ENCODE results near the gene ZNF398.

The ZNF398 gene

DNA sequence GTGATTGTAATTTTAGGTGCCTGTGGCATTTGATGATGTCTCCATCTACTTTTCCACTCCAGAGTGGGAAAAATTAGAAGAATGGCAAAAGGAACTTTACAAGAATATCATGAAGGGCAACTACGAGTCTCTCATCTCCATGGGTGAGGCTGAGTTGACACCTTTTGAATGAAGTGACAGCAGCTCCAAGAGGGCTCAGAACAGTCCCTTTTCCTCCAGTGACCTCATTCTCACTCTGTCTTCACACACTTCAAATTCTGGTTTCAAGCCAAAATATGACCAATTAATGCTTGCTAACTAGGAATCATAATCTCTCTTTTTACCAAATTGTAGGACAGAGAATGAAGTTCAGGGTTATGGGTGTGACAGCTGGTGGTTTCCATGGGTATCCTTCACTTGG is 18.9 kb downstream of the ZNF398 start:
- no peaks in the 10 kb centered on the region for H3K9me3 Mint-ChIP-seq
- no peaks in the 10 kb centered on the region for H3K27me3 Mint-ChIP-seq
- H3K4me3 Mint-ChIP-seq, result no peak overlapping the region
- peak overlapping the region; percentile 42 for H3K27ac Mint-ChIP-seq (ENCODE audit: low read depth)
- no peak for ATAC-seq (replicated peaks; ENCODE audit: extremely low read depth, poor library complexity, severe bottlenecking)
- no peaks in the 10 kb centered on the region for H3K4me1 Mint-ChIP-seq
- no peak for DNase-seq (ENCODE audit: low spot score in 2 of 2)
- peaks cover 65% of the 10 kb centered on the region for H3K36me3 Mint-ChIP-seq (ENCODE audit: insufficient read depth)

DNA sequence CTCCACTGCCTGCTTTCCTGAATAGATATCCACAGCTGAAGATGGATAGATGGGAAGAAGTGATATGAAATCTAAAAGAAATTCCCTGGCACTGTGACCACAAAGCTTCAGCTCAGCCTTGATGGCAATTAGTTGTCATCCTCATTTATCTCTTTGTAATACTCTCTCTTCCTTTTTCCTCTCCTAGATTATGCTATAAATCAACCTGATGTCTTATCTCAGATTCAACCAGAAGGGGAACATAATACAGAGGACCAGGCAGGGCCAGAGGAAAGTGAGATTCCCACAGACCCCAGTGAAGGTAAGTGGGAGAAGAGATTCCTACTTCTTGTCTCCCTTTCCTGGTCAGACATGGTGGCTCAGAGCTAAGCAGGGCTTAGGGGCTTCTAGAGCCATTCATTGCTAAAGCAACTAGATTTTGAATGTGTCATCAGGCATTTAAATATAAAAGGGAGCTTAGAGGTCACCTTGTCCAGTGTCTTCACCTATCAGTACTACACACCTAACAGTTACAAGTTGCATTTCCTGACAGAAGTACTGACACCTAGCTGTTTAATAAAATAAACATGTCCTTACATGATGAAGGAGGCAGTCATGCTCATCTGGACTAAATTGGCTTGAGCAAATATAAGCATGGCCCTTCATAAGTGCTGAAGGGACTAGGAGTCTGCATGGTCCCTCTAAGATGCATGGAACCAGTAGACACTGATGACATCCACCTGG is 19.5 kb downstream of the ZNF398 start:
- Mint-ChIP-seq H3K9me3 (no peaks in the 10 kb centered on the region), H3K27me3 (no peaks in the 10 kb centered on the region), H3K27ac (ENCODE audit: low read depth) (peak overlapping the region; percentile 42)

DNA sequence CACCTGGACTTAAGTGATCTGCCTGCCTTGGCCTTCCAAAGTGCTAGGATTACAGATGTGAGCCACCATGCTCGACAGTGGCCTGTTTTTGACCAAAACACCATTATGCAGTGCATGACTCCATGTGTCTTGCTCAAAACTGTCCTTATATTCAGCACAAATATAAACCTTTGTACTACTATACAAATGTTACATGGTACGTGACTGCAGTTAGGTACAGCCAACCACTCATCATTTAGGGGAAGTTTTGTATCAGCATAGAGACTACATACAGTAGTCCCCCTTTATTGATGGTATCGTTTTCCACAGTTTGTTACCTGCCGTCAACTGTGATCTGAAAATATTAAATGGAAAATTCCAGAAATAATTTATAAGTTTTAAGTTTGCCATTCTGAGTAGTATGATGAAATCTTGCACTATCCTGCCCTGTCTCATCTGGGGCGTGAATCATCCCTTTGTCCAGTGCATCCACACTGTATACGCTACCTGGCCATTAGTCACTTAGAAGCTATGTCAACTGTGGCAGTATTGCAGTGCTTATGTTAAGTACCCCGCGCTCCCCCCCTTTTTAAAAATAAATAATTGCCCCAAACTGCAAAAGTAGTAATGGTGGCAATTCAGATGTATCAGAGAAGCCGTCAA is 24.8 kb downstream of the ZNF398 start:
- Mint-ChIP-seq H3K27me3 (no peaks in the 10 kb centered on the region), H3K36me3 (ENCODE audit: insufficient read depth) (peaks cover 53% of the 10 kb centered on the region), H3K9me3 (no peaks in the 10 kb centered on the region), H3K4me1 (no peaks in the 10 kb centered on the region), H3K27ac (ENCODE audit: low read depth) (no peak overlapping the region), H3K4me3 (no peak overlapping the region)
- ATAC-seq (replicated peaks; ENCODE audit: extremely low read depth, poor library complexity, severe bottlenecking), result no peak
- no peak for DNase-seq (ENCODE audit: low spot score in 2 of 2)

More for the DNA sequence above, 19.5 kb downstream of the ZNF398 start:
- no peak overlapping the region for H3K4me3 Mint-ChIP-seq
- no peak for DNase-seq (ENCODE audit: low spot score in 2 of 2)
- no peaks in the 10 kb centered on the region for H3K4me1 Mint-ChIP-seq
- ATAC-seq (replicated peaks; ENCODE audit: extremely low read depth, poor library complexity, severe bottlenecking), result no peak
- peaks cover 63% of the 10 kb centered on the region for H3K36me3 Mint-ChIP-seq (ENCODE audit: insufficient read depth)

DNA sequence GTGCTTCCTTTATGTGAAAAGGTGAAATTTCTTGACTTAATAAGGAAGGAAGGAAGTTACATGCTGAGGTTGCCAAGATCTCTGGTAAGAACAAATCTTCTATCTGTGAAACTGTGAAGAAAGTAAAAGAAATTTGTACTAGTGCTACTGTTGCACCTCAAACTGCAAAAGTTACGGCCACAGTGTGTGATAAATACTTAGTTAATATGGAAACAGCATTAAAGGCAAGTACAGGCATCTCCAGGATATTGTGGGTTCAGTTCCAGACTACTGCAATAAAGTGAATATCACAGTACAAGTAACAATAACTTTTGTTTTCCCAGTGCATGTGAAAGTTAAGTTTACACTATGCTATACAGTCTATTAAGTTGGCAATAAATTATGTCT is 25.3 kb downstream of the ZNF398 start:
- Mint-ChIP-seq H3K4me3 (no peak overlapping the region), H3K27me3 (no peaks in the 10 kb centered on the region), H3K27ac (ENCODE audit: low read depth) (no peak overlapping the region), H3K36me3 (ENCODE audit: insufficient read depth) (peaks cover 51% of the 10 kb centered on the region), H3K9me3 (no peaks in the 10 kb centered on the region), H3K4me1 (no peaks in the 10 kb centered on the region)
- DNase-seq (ENCODE audit: low spot score in 2 of 2), result no peak
- ATAC-seq (replicated peaks; ENCODE audit: extremely low read depth, poor library complexity, severe bottlenecking), result no peak

DNA sequence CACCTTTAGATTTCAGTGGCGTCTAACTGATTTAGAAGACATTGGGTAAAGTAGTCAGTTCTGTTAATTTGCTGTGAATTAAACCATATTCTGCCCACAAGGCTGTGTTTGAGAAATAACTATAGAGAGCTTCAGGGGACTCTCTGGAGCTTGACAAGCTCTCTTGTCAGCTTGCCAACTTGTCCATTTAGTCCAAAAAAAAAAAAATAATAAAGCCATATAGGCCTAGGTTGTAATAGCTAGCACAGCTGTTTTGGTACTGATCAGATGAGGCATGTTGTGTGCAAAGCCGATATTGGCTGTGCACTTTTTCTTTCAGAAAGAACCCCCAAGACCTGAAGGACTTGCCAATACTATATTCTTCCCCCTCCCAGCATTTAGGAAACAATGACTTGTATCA is 27.9 kb downstream of the ZNF398 start:
- H3K4me3 Mint-ChIP-seq, result no peak overlapping the region
- H3K27ac Mint-ChIP-seq (ENCODE audit: low read depth), result no peak overlapping the region
- no peaks in the 10 kb centered on the region for H3K4me1 Mint-ChIP-seq
- ATAC-seq (replicated peaks; ENCODE audit: extremely low read depth, poor library complexity, severe bottlenecking) (no peak), DNase-seq (ENCODE audit: low spot score in 2 of 2) (no peak)
- no peaks in the 10 kb centered on the region for H3K27me3 Mint-ChIP-seq
- H3K9me3 Mint-ChIP-seq, result no peaks in the 10 kb centered on the region
- H3K36me3 Mint-ChIP-seq (ENCODE audit: insufficient read depth), result peaks cover 39% of the 10 kb centered on the region

DNA sequence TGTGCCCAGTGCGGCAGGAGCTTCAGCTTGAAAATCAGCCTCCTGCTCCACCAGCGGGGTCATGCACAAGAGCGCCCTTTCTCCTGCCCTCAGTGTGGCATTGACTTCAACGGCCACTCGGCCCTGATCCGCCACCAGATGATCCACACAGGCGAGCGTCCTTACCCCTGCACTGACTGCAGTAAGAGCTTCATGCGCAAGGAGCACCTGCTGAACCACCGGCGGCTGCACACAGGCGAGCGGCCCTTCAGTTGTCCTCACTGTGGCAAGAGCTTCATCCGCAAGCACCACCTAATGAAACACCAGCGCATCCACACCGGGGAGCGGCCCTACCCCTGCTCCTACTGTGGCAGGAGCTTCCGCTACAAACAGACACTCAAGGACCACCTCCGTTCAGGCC is 32.0 kb downstream of the ZNF398 start:
- Mint-ChIP-seq H3K36me3 (ENCODE audit: insufficient read depth) (peaks cover 27% of the 10 kb centered on the region), H3K4me1 (no peaks in the 10 kb centered on the region), H3K9me3 (no peaks in the 10 kb centered on the region), H3K27ac (ENCODE audit: low read depth) (no peak overlapping the region), H3K4me3 (no peak overlapping the region), H3K27me3 (no peaks in the 10 kb centered on the region)
- ATAC-seq (replicated peaks; ENCODE audit: extremely low read depth, poor library complexity, severe bottlenecking), result no peak
- no peak for DNase-seq (ENCODE audit: low spot score in 2 of 2)

DNA sequence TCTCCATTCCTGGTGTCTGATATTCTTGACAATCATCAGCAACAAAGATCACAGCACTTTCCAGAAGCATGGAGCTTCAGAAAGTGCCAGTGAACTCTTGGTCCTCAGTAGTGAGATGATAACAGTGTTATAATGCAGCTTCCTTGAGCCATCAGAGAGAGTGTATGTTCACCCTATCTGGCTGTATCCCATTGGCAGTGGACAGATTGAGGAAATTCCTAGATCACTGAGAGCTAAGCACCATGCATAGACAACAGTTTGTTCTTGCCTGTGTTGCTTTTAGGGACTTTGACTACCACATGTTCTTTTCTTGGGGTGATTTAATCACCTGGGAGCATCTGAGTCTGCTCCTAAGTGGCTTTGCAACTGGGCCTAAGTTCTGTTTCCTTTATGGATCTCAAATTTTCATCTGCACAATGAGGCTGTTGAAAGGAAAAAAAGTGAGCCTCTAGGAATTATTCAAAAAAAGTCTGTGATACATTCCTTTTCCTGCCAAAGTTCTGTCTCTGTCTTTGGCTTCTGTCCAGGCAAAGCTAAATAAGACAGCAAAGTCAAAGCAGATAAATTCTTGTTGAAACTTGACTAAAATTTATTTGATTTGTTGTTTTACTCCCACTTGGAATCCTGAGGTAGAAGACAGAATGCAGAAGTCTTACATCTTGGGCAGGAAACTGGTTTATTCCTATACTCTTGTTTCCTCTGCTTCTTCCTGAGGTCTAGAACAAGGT is 33.6 kb downstream of the ZNF398 start:
- DNase-seq (ENCODE audit: low spot score in 2 of 2), result no peak
- Mint-ChIP-seq H3K36me3 (ENCODE audit: insufficient read depth) (peaks cover 22% of the 10 kb centered on the region), H3K4me1 (no peaks in the 10 kb centered on the region), H3K4me3 (no peak overlapping the region), H3K27ac (ENCODE audit: low read depth) (no peak overlapping the region), H3K9me3 (no peaks in the 10 kb centered on the region), H3K27me3 (no peaks in the 10 kb centered on the region)
- ATAC-seq (replicated peaks; ENCODE audit: extremely low read depth, poor library complexity, severe bottlenecking), result no peak

DNA sequence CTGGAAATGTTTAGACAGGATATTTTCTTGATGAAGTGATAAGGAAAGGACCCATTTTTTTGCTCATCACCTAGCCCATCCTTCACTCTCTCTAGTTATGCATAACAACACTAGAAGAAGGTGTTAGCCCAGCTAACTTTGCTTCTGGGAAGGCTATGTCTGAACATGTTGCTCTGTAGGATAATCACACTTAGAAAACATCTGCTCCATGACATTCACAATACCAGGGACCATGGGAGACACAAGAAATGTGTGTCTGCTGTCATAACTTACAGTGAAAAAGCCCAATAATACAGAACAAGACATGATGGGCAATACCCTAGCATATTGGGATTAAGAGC is 34.2 kb downstream of the ZNF398 start:
- H3K4me3 Mint-ChIP-seq, result no peak overlapping the region
- no peak for DNase-seq (ENCODE audit: low spot score in 2 of 2)
- ATAC-seq (replicated peaks; ENCODE audit: extremely low read depth, poor library complexity, severe bottlenecking), result no peak
- no peaks in the 10 kb centered on the region for H3K4me1 Mint-ChIP-seq
- no peaks in the 10 kb centered on the region for H3K9me3 Mint-ChIP-seq
- H3K27ac Mint-ChIP-seq (ENCODE audit: low read depth), result no peak overlapping the region
- no peaks in the 10 kb centered on the region for H3K27me3 Mint-ChIP-seq
- peaks cover 20% of the 10 kb centered on the region for H3K36me3 Mint-ChIP-seq (ENCODE audit: insufficient read depth)

DNA sequence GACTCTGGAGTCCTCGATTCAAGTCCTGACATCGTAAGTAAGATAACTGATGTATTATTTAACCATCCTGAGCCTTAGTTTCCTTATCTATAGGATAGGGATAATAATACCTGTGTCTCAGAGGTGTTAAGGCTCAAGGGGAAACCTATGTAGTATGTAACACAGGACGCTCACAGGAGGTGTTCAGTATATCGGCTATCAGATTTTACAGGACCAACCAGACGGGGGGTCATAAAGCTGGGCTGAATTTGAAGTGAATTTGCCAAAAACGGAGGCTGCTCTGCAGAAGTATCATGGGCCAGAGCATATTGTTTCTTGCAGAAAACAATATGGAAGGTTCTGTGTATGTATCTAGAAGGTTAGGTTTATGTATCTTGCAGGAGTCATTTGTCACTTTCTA is 37.0 kb downstream of the ZNF398 start:
- Mint-ChIP-seq H3K27ac (ENCODE audit: low read depth) (no peak overlapping the region), H3K36me3 (ENCODE audit: insufficient read depth) (peaks cover 5% of the 10 kb centered on the region)
- ATAC-seq (replicated peaks; ENCODE audit: extremely low read depth, poor library complexity, severe bottlenecking), result no peak

DNA sequence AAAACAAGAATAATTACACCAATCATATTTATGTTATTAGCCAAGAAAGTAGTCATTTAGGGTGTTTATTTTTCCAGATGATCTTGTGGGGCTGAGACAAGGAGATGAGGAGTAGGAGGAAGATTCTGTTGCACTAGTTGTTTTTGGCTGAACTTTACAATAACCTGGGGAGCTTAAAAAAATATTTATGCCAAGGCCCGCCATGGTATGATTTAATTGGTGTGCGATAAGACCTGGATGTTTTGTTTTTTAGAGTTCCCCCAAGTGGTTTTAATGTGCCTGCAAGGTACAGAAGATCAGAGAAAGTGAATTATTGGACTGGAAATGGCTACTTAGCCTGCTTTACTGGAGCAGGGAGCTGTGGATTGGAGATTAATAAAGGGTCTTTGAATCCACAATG is 41.0 kb downstream of the ZNF398 start:
- Mint-ChIP-seq H3K27me3 (no peaks in the 10 kb centered on the region), H3K36me3 (ENCODE audit: insufficient read depth) (peaks cover 2% of the 10 kb centered on the region), H3K9me3 (no peaks in the 10 kb centered on the region), H3K4me3 (no peak overlapping the region), H3K4me1 (peaks cover 6% of the 10 kb centered on the region), H3K27ac (ENCODE audit: low read depth) (no peak overlapping the region)
- ATAC-seq (replicated peaks; ENCODE audit: extremely low read depth, poor library complexity, severe bottlenecking) (no peak), DNase-seq (ENCODE audit: low spot score in 2 of 2) (no peak)

More for the DNA sequence above, 37.0 kb downstream of the ZNF398 start:
- H3K9me3 Mint-ChIP-seq, result no peaks in the 10 kb centered on the region
- DNase-seq (ENCODE audit: low spot score in 2 of 2), result no peak
- H3K27me3 Mint-ChIP-seq, result no peaks in the 10 kb centered on the region
- H3K4me3 Mint-ChIP-seq, result no peak overlapping the region
- H3K4me1 Mint-ChIP-seq, result no peaks in the 10 kb centered on the region

DNA sequence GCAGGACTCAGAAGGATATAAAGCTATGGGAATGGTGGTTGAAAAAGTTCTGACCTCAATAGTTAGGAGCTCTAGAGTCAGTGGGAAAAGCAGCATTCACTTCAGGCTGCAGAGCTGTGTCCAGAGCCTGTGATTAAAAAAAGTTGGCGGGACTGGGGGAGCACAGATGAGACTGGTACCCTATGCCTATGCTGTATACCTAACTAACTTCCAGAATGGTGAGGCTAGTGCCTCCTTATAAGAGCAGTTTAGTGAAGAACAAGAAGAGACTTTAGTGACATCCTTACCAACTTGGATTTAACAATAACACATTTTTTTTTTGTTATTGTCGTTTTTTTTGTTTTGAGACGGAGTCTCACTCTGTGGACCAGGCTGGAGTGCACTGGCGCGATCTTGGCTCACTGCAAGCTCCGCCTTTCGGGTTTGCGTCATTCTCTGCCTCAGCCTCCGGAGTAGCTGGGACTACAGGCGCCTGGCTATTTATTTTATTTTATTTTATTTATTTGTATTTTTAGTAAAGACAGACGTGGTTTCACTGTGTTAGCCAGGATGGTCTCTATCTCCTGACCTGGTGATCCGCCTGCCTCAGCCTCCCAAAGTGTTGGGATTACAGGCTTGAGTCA is 41.5 kb downstream of the ZNF398 start:
- no peaks in the 10 kb centered on the region for H3K9me3 Mint-ChIP-seq
- no peaks in the 10 kb centered on the region for H3K27me3 Mint-ChIP-seq
- H3K4me1 Mint-ChIP-seq, result peaks cover 6% of the 10 kb centered on the region
- DNase-seq (ENCODE audit: low spot score in 2 of 2) (no peak), ATAC-seq (replicated peaks; ENCODE audit: extremely low read depth, poor library complexity, severe bottlenecking) (no peak)
- H3K36me3 Mint-ChIP-seq (ENCODE audit: insufficient read depth), result no peaks in the 10 kb centered on the region
- no peak overlapping the region for H3K27ac Mint-ChIP-seq (ENCODE audit: low read depth)
- H3K4me3 Mint-ChIP-seq, result no peak overlapping the region

DNA sequence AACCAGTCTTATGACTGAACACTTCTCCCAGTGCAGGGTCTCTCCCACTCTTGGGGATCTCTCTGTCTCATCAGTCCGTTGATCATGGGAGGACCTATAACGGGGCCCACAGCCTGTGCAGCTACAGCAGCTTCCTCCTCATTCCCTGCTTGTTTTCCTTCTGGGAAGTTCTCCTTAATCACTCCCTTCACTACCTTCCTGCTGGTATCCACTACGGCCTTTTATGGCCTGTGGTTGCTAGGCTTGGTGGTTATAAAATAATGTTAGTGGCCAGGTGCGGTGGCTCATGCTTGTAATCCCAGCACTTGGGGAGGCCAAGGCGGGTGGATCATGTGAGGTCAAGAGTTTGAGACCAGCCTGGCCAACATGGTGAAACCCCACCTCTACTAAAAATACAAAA is 44.6 kb downstream of the ZNF398 start:
- H3K27ac Mint-ChIP-seq (ENCODE audit: low read depth), result no peak overlapping the region
- H3K4me1 Mint-ChIP-seq, result peaks cover 20% of the 10 kb centered on the region
- H3K9me3 Mint-ChIP-seq, result no peaks in the 10 kb centered on the region
- H3K4me3 Mint-ChIP-seq, result peak overlapping the region; percentile 64
- no peak for ATAC-seq (replicated peaks; ENCODE audit: extremely low read depth, poor library complexity, severe bottlenecking)
- DNase-seq (ENCODE audit: low spot score in 2 of 2), result no peak
- H3K27me3 Mint-ChIP-seq, result no peaks in the 10 kb centered on the region
- H3K36me3 Mint-ChIP-seq (ENCODE audit: insufficient read depth), result peaks cover 4% of the 10 kb centered on the region

DNA sequence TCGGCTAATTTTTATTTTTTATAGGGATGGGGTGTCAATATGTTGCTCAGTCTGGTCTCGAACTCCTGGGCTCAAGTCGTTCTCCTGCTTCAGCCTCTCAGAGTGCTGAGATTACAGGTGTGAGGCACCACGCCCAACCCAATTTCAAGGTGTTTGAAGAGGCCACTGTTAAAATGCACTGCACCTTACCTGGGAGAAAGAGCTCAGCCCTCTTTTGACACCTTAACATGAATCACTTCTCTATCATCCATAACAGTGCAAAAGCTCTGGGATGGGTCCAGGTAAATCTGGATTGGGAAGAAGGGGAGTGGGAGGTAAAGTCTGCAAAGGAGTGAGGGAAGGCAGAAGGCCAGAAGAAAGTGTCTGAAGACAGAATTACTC is 47.5 kb downstream of the ZNF398 start:
- peaks cover 33% of the 10 kb centered on the region for H3K4me1 Mint-ChIP-seq
- peak overlapping the region; percentile 84 for H3K4me3 Mint-ChIP-seq
- no peak overlapping the region for H3K27ac Mint-ChIP-seq (ENCODE audit: low read depth)
- H3K9me3 Mint-ChIP-seq, result no peaks in the 10 kb centered on the region
- DNase-seq (ENCODE audit: low spot score in 2 of 2), result no peak
- no peak for ATAC-seq (replicated peaks; ENCODE audit: extremely low read depth, poor library complexity, severe bottlenecking)
- no peaks in the 10 kb centered on the region for H3K27me3 Mint-ChIP-seq
- peaks cover 14% of the 10 kb centered on the region for H3K36me3 Mint-ChIP-seq (ENCODE audit: insufficient read depth)

Data from central memory CD8-positive, alpha-beta T cell (primary cell).